H1 (cell line): ENCODE data around the gene PRR16. TPM values are rescaled to one million over a fixed set of nuclear protein-coding genes. Genes with fewer than 3 reads are reported as not detected.

ENCODE experiments used
- CTCF ChIA-PET: fragments of 300-600 bp; sonication (Branson Sonifier 250); formaldehyde crosslinking; loops from one replicate; lab custom pipeline; 2021; ENCODE audit not compliant: partially characterized antibody; lab: Charles Lee
- POLR2A ChIA-PET: fragments of 300-600 bp; sonication (Branson Sonifier 250); formaldehyde crosslinking; loops from one replicate; lab custom pipeline; 2021; ENCODE audit warnings: inconsistent platforms; ENCODE audit not compliant: partially characterized antibody; lab: Charles Lee
- DNase-seq, 2 experiments: peaks; one replicate each; pipeline versions ENCODE4 v3.0.0 to v3.0.0-alpha.2; 2010 to 2022; ENCODE audit warnings: low spot score in 2 of 2, low read depth in 1 of 2, mixed read lengths in 1 of 2
- FAIRE-seq: peaks from 2 replicates; lab custom pipeline; 2011; peaks lifted over from hg19 to GRCh38; lab: Jason Lieb, UNC
- H2AFZ ChIP-seq: 2 replicates; pipeline ENCODE4 v1.8.1; 2012; ENCODE audit warnings: low read length, inconsistent platforms
- H2AK5ac ChIP-seq: 2 replicates; pipeline ENCODE4 v1.6.1; 2013; ENCODE audit warnings: low read depth, low read length
- H2BK120ac ChIP-seq: replicated peaks from 2 replicates; pipeline ENCODE3; 2013; ENCODE audit warnings: low read depth, low read length, inconsistent platforms
- H2BK12ac ChIP-seq: 2 replicates; pipeline ENCODE4 v1.6.1; 2013; ENCODE audit warnings: low read depth, low read length
- H2BK15ac ChIP-seq: 2 replicates; pipeline ENCODE4 v1.6.1; 2013; ENCODE audit warnings: low read length
- H2BK20ac ChIP-seq: 2 replicates; pipeline ENCODE4 v1.6.1; 2013; ENCODE audit warnings: low read length
- H2BK5ac ChIP-seq: 2 replicates; pipeline ENCODE4 v1.6.1; 2013; ENCODE audit warnings: low read depth, low read length
- H3K14ac ChIP-seq: 2 replicates; pipeline ENCODE4 v1.6.1; 2013; ENCODE audit warnings: inconsistent platforms; ENCODE audit not compliant: insufficient read length
- H3K18ac ChIP-seq: 2 replicates; pipeline ENCODE4 v1.6.1; 2013; ENCODE audit warnings: low read length; ENCODE audit errors: extremely low read depth
- H3K23ac ChIP-seq: 2 replicates; pipeline ENCODE4 v1.6.1; 2013; ENCODE audit warnings: inconsistent platforms; ENCODE audit not compliant: insufficient read length
- H3K23me2 ChIP-seq: 2 replicates; pipeline ENCODE4 v1.6.1; 2013; ENCODE audit warnings: low read depth, low read length
- H3K27ac ChIP-seq: 2 replicates; pipeline ENCODE4 v1.6.1; 2011; ENCODE audit warnings: low read depth, low read length, inconsistent platforms
- H3K27me3 ChIP-seq, 4 experiments: replicated peaks in 1 of 4; 1 replicate in 1 of 4; 2 replicates in 3 of 4; pipeline versions ENCODE4 v1.6.1 to v1.8.1; 2011 to 2013; ENCODE audit warnings: low read length in 3 of 4, mild to moderate bottlenecking in 3 of 4, inconsistent platforms in 2 of 4, mixed read lengths in 2 of 4, moderate library complexity in 1 of 4; ENCODE audit not compliant: control insufficient read depth in 3 of 4, insufficient read depth in 3 of 4; ENCODE audit errors: extremely low read depth in 1 of 4
- H3K36me3 ChIP-seq, 4 experiments: 2 replicates each; pipeline versions ENCODE4 v1.6.1 to v1.8.1; 2011 to 2013; ENCODE audit warnings: mild to moderate bottlenecking in 4 of 4, low read length in 3 of 4, moderate library complexity in 2 of 4, control low read depth in 1 of 4, inconsistent platforms in 1 of 4; ENCODE audit not compliant: insufficient read depth in 4 of 4, control insufficient read depth in 2 of 4
- H3K4ac ChIP-seq: replicated peaks from 2 replicates; pipeline ENCODE3; 2013; ENCODE audit warnings: low read length, low read depth, mixed read lengths, inconsistent platforms; ENCODE audit not compliant: insufficient read length
- H3K4me1 ChIP-seq, 4 experiments: replicated peaks in 1 of 4; 1 replicate in 1 of 4; 2 replicates in 3 of 4; pipeline versions ENCODE4 v1.6.1 to v1.8.1; 2011 to 2013; ENCODE audit warnings: low read length in 3 of 4, inconsistent platforms in 2 of 4, mixed read lengths in 1 of 4; ENCODE audit not compliant: insufficient read depth in 4 of 4, control insufficient read depth in 3 of 4
- H3K4me2 ChIP-seq, 2 experiments: 2 replicates each; pipeline versions ENCODE4 v1.6.1 to v1.8.1; 2011 to 2013; ENCODE audit warnings: low read depth in 2 of 2, low read length in 2 of 2, control low read depth in 1 of 2, inconsistent platforms in 1 of 2, mild to moderate bottlenecking in 1 of 2; ENCODE audit not compliant: insufficient read depth in 1 of 2
- H3K4me3 ChIP-seq, 4 experiments: fragments of 200-600, 300-600 bp in 1 of 4; sonication (generic), shearing (Covaris generic), sonication (Bioruptor Twin) in 1 of 4; 2 replicates each; pipeline versions ENCODE4 v1.5.1 to v1.8.1; 2011 to 2016; ENCODE audit warnings: low read length in 4 of 4, low read depth in 3 of 4, control low read depth in 2 of 4, inconsistent platforms in 2 of 4, mild to moderate bottlenecking in 2 of 4, mixed read lengths in 1 of 4, moderate library complexity in 1 of 4; ENCODE audit not compliant: insufficient read depth in 2 of 4; ENCODE audit errors: extremely low read depth in 1 of 4
- H3K56ac ChIP-seq: replicated peaks from 2 replicates; pipeline ENCODE3; 2013; ENCODE audit warnings: low read depth, mild to moderate bottlenecking, mixed read lengths, low read length, inconsistent platforms; ENCODE audit not compliant: insufficient read length
- H3K79me1 ChIP-seq: 2 replicates; pipeline ENCODE4 v1.6.1; 2013; ENCODE audit warnings: low read depth, low read length, control low read depth
- H3K79me2 ChIP-seq, 2 experiments: 2 replicates each; pipeline versions ENCODE4 v1.6.1 to v1.8.1; 2012 to 2013; ENCODE audit warnings: low read length in 2 of 2, mild to moderate bottlenecking in 2 of 2, inconsistent platforms in 1 of 2; ENCODE audit not compliant: insufficient read depth in 2 of 2, control insufficient read depth in 1 of 2
- H3K9ac ChIP-seq, 4 experiments: replicated peaks in 1 of 4; 1 replicate in 1 of 4; 2 replicates in 3 of 4; pipeline versions ENCODE4 v1.6.1 to v1.8.1; 2011 to 2013; ENCODE audit warnings: low read depth in 3 of 4, low read length in 3 of 4, control low read depth in 2 of 4, mild to moderate bottlenecking in 2 of 4, moderate library complexity in 2 of 4, inconsistent platforms in 1 of 4; ENCODE audit errors: extremely low read depth in 1 of 4
- H3K9me3 ChIP-seq, 2 experiments: 2 replicates each; pipeline versions ENCODE4 v1.6.1 to v1.8.1; 2012 to 2013; ENCODE audit warnings: mild to moderate bottlenecking in 2 of 2, moderate library complexity in 2 of 2, control low read depth in 1 of 2, inconsistent platforms in 1 of 2, low read depth in 1 of 2, low read length in 1 of 2, mixed read lengths in 1 of 2; ENCODE audit not compliant: insufficient read depth in 2 of 2
- H4K20me1 ChIP-seq, 2 experiments: replicated peaks in 1 of 2; 2 replicates each; pipeline versions ENCODE3 to v1.8.1; 2011 to 2013; ENCODE audit warnings: inconsistent platforms in 2 of 2, low read length in 2 of 2, mild to moderate bottlenecking in 1 of 2; ENCODE audit not compliant: insufficient read depth in 2 of 2, control insufficient read depth in 1 of 2
- H4K5ac ChIP-seq: 2 replicates; pipeline ENCODE4 v1.6.1; 2013; ENCODE audit warnings: low read length, low read depth, mixed read lengths, inconsistent platforms; ENCODE audit not compliant: insufficient read length
- H4K8ac ChIP-seq: 2 replicates; pipeline ENCODE4 v1.8.0; 2013; ENCODE audit warnings: mild to moderate bottlenecking, moderate library complexity, low read length, inconsistent platforms; ENCODE audit not compliant: insufficient read depth; ENCODE audit errors: extremely low read depth
- H4K91ac ChIP-seq: replicated peaks from 2 replicates; pipeline ENCODE3; 2013; ENCODE audit warnings: low read length, mixed read lengths, inconsistent platforms; ENCODE audit not compliant: insufficient read length
- ATF2 ChIP-seq: IDR thresholded peaks from 2 replicates; pipeline ENCODE4 v1.6.1; 2012; ENCODE audit warnings: low read length, inconsistent platforms
- MAFK ChIP-seq: IDR thresholded peaks from 2 replicates; pipeline ENCODE4 v1.6.1; 2012; ENCODE audit warnings: low read depth, mild to moderate bottlenecking, improper control_type of control experiment, low read length
- NANOG ChIP-seq: IDR thresholded peaks from 2 replicates; pipeline ENCODE4 v1.6.1; 2011; ENCODE audit warnings: low read length, low read depth, mild to moderate bottlenecking, inconsistent platforms; ENCODE audit not compliant: insufficient read depth, poor library complexity, severe bottlenecking
- NRF1 ChIP-seq: IDR thresholded peaks from 2 replicates; pipeline ENCODE4 v1.6.1; 2011; ENCODE audit warnings: mild to moderate bottlenecking, low read depth, low read length, improper control_type of control experiment
- RBBP5 ChIP-seq: IDR thresholded peaks from 2 replicates; pipeline ENCODE4 v1.7.1; 2012; ENCODE audit warnings: low read depth, mild to moderate bottlenecking, inconsistent platforms, low read length, moderate library complexity, borderline replicate concordance
- ZNF274 ChIP-seq: IDR thresholded peaks from 2 replicates; pipeline ENCODE4 v1.7.0; 2012; ENCODE audit warnings: low read length, borderline replicate concordance; ENCODE audit errors: extremely low read depth
- WGBS, 2 experiments: shearing (Covaris generic) in 1 of 2; methylation state at CpG; one replicate each; pipeline versions ENCODE4 v1.1.6 to v1.1.7; 2013 to 2015; ENCODE audit warnings: low lambda C conversion rate in 2 of 2, mixed read lengths in 2 of 2, inconsistent platforms in 1 of 2, low coverage in 1 of 2, missing lambda C conversion rate in 1 of 2; ENCODE audit not compliant: insufficient replicate concordance in 2 of 2, insufficient coverage in 1 of 2, insufficient read length in 1 of 2; ENCODE audit errors: extremely low coverage in 1 of 2, missing lambda C conversion rate in 1 of 2; 5-methylcytosine and 5-hydroxymethylcytosine counted together
- polyA plus RNA-seq, 7 experiments: library from polyadenylated mRNA; depleted of rRNA in 3 of 7; stranded (reverse) in 5 of 7; unstranded in 2 of 7; fragments of >200 nt in 5 of 7; fragments of 200-250 nt in 2 of 7; gene quantifications; 1 replicate in 5 of 7; 2 replicates in 1 of 7; 4 replicates in 1 of 7; pipeline versions ENCODE4 v1.2.1 to v1.2.3, GENCODE V29; 2011 to 2013; ENCODE audit warnings: missing spikeins in 2 of 7, mixed read lengths in 2 of 7
- total RNA-seq: library from RNA; stranded (reverse); fragmentation: NEBNext Ultra II Directional; extraction: Animal tissue kit (Norgen Biotek cat#: 25700); gene quantifications from 2 replicates; pipeline ENCODE4 v1.2.1, GENCODE V29; 2021

Gene PRR16
- total and polyA plus RNA-seq, 2 of the 8 experiments (the other 6 are each of a cell fraction or from before 2014, with no cell fraction given) = 0.73 to 1.6 TPM

- CTCF ChIA-PET = interaction anchor here (1.7 kb wide), 1 partner anchor 92 kb away, joined by 3 read pairs; no protein-coding TSS in a partner anchor
- Histone ChIP-seq H2BK120ac (no peak overlapping the region), H4K5ac (no peak overlapping the region), H2AK5ac (no peak overlapping the region), H2BK5ac (no peak overlapping the region), H3K23me2 (no peaks in the 10 kb centered on the region), H3K9ac (no peak overlapping the region), H3K4me1 (no peaks in the 10 kb centered on the region), H4K91ac (no peak overlapping the region), H3K4ac (no peak overlapping the region), H3K4me3 (no peak overlapping the region), H3K56ac (no peak overlapping the region), H3K9me3 (no peaks in the 10 kb centered on the region), H2BK12ac (no peak overlapping the region), H3K36me3 (no peaks in the 10 kb centered on the region), H3K14ac (no peak overlapping the region), H3K79me2 (no peaks in the 10 kb centered on the region), H3K23ac (no peak overlapping the region), H4K8ac (no peak overlapping the region), H3K79me1 (no peaks in the 10 kb centered on the region), H2BK20ac (no peak overlapping the region), H3K4me2 (no peak overlapping the region), H2BK15ac (no peak overlapping the region), H2AFZ (no peak overlapping the region), H3K27me3 (no peaks in the 10 kb centered on the region; a peak in 1 of 7 replicates), H4K20me1 (no peaks in the 10 kb centered on the region), H3K18ac (no peak overlapping the region), H3K27ac (no peak overlapping the region)
- FAIRE-seq = no peak
- no peak for TF ChIP-seq MAFK
- no peak for TF ChIP-seq NANOG
- TF ChIP-seq ZNF274 = no peak
- no peak for TF ChIP-seq ATF2
- no peak for TF ChIP-seq NRF1
- no peak for TF ChIP-seq RBBP5
- DNase-seq = no peak
- POLR2A ChIA-PET = no interaction called here
- WGBS, 2 experiments = 88% methylated on average over 1 of the region's 1 CpG; no CpG with 5 or more reads in 1 of the 2 experiments
These were observed 160.0 kb downstream of the PRR16 start for GRCh38 chr5:120624021-120624563.
